ENCODE results near the gene COL13A1. TPM values are rescaled to one million over a fixed set of nuclear protein-coding genes. Genes with fewer than 3 reads are reported as not detected.
A peak's percentile ranks its signal among the peaks of the same experiment; 100 is the strongest.

Gene COL13A1
- total RNA-seq, 1 donor from 2014 or later = 0.43 TPM

DNA sequence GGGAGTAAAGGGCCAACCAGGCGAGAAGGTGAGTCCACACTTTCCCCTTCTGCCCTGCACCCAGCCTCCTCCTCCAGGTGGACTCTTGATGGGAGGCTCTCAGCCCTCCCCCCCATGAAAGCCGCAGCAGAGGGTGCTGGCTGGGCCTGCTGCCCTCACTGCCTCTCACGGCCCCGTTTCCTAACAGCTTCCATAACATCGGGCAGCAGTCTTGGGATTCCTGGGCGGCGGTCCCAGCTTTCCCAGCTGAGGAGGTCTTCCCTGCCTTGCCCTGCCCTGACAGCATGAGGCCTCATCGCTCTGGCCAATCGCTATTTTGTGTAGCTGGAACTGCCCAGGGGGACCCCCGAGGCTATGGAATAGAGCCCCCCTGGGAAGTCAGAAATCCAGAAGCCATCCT is 76.3 kb downstream of the COL13A1 start:
- H3K4me1 Mint-ChIP-seq (ENCODE audit: low read depth) = no peaks in the 10 kb centered on the region
- H3K4me3 Mint-ChIP-seq (ENCODE audit: low read depth) = no peak overlapping the region
- H3K9me3 Mint-ChIP-seq (ENCODE audit: low read depth) = no peaks in the 10 kb centered on the region
- H3K27ac Mint-ChIP-seq = no peak overlapping the region
- no peaks in the 10 kb centered on the region for H3K36me3 Mint-ChIP-seq (ENCODE audit: insufficient read depth)
- TF ChIP-seq, protein P1, sequence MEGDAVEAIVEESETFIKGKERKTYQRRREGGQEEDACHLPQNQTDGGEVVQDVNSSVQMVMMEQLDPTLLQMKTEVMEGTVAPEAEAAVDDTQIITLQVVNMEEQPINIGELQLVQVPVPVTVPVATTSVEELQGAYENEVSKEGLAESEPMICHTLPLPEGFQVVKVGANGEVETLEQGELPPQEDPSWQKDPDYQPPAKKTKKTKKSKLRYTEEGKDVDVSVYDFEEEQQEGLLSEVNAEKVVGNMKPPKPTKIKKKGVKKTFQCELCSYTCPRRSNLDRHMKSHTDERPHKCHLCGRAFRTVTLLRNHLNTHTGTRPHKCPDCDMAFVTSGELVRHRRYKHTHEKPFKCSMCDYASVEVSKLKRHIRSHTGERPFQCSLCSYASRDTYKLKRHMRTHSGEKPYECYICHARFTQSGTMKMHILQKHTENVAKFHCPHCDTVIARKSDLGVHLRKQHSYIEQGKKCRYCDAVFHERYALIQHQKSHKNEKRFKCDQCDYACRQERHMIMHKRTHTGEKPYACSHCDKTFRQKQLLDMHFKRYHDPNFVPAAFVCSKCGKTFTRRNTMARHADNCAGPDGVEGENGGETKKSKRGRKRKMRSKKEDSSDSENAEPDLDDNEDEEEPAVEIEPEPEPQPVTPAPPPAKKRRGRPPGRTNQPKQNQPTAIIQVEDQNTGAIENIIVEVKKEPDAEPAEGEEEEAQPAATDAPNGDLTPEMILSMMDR (IDR thresholded peaks at IDR 0.05; ENCODE audit: unreplicated experiment) = no peak
- DNase-seq (ENCODE audit: low spot score, unreplicated experiment) = no peak
- H3K27me3 Mint-ChIP-seq = peaks cover 50% of the 10 kb centered on the region

DNA sequence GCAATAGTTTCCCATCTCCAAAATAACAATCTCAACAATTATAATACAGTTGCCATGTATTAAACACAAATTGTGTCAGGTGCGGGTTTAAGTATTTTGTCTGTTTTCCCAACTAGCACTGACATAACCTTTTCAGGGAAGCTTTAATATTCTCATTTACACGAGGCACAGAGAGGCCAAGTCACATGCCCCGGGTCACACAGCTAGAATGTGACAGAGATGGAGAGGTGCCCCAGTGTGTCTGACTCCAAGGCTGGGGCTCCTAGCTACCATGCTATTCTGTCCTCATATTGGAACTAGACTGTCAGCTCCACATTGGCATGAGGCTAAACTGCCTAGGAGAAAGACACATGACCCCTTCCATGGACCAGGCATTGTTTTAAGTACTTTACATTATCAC is 77.2 kb downstream of the COL13A1 start:
- TF ChIP-seq, protein P1 (IDR thresholded peaks at IDR 0.05; ENCODE audit: unreplicated experiment) = no peak
- Mint-ChIP-seq H3K4me3 (ENCODE audit: low read depth) (no peak overlapping the region), H3K4me1 (ENCODE audit: low read depth) (no peaks in the 10 kb centered on the region), H3K27me3 (peaks cover 56% of the 10 kb centered on the region), H3K27ac (no peak overlapping the region), H3K9me3 (ENCODE audit: low read depth) (no peaks in the 10 kb centered on the region), H3K36me3 (ENCODE audit: insufficient read depth) (no peaks in the 10 kb centered on the region)
- no peak for DNase-seq (ENCODE audit: low spot score, unreplicated experiment)

GRCh38 chr10:69879634-69880257 is 78.0 kb downstream of the COL13A1 start:
- peaks cover 51% of the 10 kb centered on the region for H3K27me3 Mint-ChIP-seq
- H3K4me3 Mint-ChIP-seq (ENCODE audit: low read depth) = no peak overlapping the region
- no peaks in the 10 kb centered on the region for H3K4me1 Mint-ChIP-seq (ENCODE audit: low read depth)
- TF ChIP-seq, protein P1 (IDR thresholded peaks at IDR 0.05; ENCODE audit: unreplicated experiment) = no peak
- DNase-seq (ENCODE audit: low spot score, unreplicated experiment) = no peak
- no peaks in the 10 kb centered on the region for H3K36me3 Mint-ChIP-seq (ENCODE audit: insufficient read depth)
- no peak overlapping the region for H3K27ac Mint-ChIP-seq
- H3K9me3 Mint-ChIP-seq (ENCODE audit: low read depth) = no peaks in the 10 kb centered on the region

GRCh38 chr10:69880301-69881081 is 78.8 kb downstream of the COL13A1 start:
- no peak overlapping the region for H3K27ac Mint-ChIP-seq
- no peak overlapping the region for H3K4me3 Mint-ChIP-seq (ENCODE audit: low read depth)
- peaks cover 51% of the 10 kb centered on the region for H3K27me3 Mint-ChIP-seq
- no peaks in the 10 kb centered on the region for H3K36me3 Mint-ChIP-seq (ENCODE audit: insufficient read depth)
- H3K4me1 Mint-ChIP-seq (ENCODE audit: low read depth) = no peaks in the 10 kb centered on the region
- TF ChIP-seq, protein P1 (IDR thresholded peaks at IDR 0.05; ENCODE audit: unreplicated experiment) = no peak
- DNase-seq (ENCODE audit: low spot score, unreplicated experiment) = no peak
- H3K9me3 Mint-ChIP-seq (ENCODE audit: low read depth) = no peaks in the 10 kb centered on the region

DNA sequence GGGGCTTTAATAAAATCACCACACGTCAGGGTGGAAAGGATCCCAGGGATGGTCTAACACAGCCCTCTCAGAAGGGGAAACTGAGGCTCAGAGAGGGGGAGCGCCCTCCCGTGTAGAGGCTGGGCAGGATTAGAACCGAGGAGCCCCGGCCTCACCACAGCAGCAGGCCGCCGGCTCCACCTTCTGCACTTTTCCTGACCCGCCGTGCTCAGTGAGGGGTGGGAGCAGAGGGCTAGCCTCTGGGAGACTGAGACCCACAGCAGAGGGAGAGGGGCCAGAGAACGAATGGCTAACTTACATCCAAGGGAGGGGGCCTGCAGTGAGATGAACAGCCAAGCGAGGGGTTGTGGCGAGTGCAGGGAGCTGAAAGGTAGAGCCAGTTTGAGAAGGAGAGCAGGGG is 79.5 kb downstream of the COL13A1 start:
- H3K4me1 Mint-ChIP-seq (ENCODE audit: low read depth) = no peaks in the 10 kb centered on the region
- H3K36me3 Mint-ChIP-seq (ENCODE audit: insufficient read depth) = no peaks in the 10 kb centered on the region
- H3K27ac Mint-ChIP-seq = peak overlapping the region; percentile 27
- no peak overlapping the region for H3K4me3 Mint-ChIP-seq (ENCODE audit: low read depth)
- no peaks in the 10 kb centered on the region for H3K9me3 Mint-ChIP-seq (ENCODE audit: low read depth)
- TF ChIP-seq, protein P1 (IDR thresholded peaks at IDR 0.05; ENCODE audit: unreplicated experiment) = no peak
- no peak for DNase-seq (ENCODE audit: low spot score, unreplicated experiment)
- peaks cover 51% of the 10 kb centered on the region for H3K27me3 Mint-ChIP-seq

Data from progenitor cell of endocrine pancreas (in vitro differentiated cells).